ENCODE measurements around the gene MYO1E. TPM values are rescaled to one million over a fixed set of nuclear protein-coding genes. Genes with fewer than 3 reads are reported as not detected.
A peak's percentile ranks its signal among the peaks of the same experiment; 100 is the strongest.

Gene MYO1E
- total RNA-seq, 1 experiment from 2014 or later = 83.6 TPM

- no peaks in the 10 kb centered on the region for H3K4me1 Mint-ChIP-seq
- peak overlapping the region; percentile 5; the same call in 1 of the 2 replicates for H3K27ac Mint-ChIP-seq
- DNase-seq (ENCODE audit: low spot score) (no peak), ATAC-seq (no peak)
- TF ChIP-seq, protein P1, sequence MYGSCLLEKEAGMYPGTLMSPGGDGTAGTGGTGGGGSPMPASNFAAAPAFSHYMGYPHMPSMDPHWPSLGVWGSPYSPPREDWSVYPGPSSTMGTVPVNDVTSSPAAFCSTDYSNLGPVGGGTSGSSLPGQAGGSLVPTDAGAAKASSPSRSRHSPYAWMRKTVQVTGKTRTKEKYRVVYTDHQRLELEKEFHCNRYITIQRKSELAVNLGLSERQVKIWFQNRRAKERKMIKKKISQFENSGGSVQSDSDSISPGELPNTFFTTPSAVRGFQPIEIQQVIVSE (CRISPR knock-in tag; IDR thresholded peaks at IDR 0.05; ENCODE audit: borderline replicate concordance) = no peak
- TF ChIP-seq ZNF532 (CRISPR knock-in tag; IDR thresholded peaks at IDR 0.05; ENCODE audit: borderline replicate concordance) = no peak
- no peak for TF ChIP-seq GABPB1 (CRISPR knock-in tag; IDR thresholded peaks at IDR 0.05)
- TF ChIP-seq, protein P2, sequence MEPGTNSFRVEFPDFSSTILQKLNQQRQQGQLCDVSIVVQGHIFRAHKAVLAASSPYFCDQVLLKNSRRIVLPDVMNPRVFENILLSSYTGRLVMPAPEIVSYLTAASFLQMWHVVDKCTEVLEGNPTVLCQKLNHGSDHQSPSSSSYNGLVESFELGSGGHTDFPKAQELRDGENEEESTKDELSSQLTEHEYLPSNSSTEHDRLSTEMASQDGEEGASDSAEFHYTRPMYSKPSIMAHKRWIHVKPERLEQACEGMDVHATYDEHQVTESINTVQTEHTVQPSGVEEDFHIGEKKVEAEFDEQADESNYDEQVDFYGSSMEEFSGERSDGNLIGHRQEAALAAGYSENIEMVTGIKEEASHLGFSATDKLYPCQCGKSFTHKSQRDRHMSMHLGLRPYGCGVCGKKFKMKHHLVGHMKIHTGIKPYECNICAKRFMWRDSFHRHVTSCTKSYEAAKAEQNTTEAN (CRISPR knock-in tag; IDR thresholded peaks at IDR 0.05) = no peak
- TF ChIP-seq, protein P3, sequence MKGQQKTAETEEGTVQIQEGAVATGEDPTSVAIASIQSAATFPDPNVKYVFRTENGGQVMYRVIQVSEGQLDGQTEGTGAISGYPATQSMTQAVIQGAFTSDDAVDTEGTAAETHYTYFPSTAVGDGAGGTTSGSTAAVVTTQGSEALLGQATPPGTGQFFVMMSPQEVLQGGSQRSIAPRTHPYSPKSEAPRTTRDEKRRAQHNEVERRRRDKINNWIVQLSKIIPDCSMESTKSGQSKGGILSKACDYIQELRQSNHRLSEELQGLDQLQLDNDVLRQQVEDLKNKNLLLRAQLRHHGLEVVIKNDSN (CRISPR knock-in tag; IDR thresholded peaks at IDR 0.05) = no peak
- H3K9me3 Mint-ChIP-seq = no peaks in the 10 kb centered on the region
- no peak overlapping the region for H3K4me3 Mint-ChIP-seq
- CTCF ChIA-PET = no interaction called here
- no peaks in the 10 kb centered on the region for H3K27me3 Mint-ChIP-seq (ENCODE audit: low read depth)
- POLR2A ChIA-PET = no interaction called here
- H3K36me3 Mint-ChIP-seq = peaks cover 35% of the 10 kb centered on the region
Measured at GRCh38 chr15:59218710-59219109, 154.0 kb downstream of the MYO1E start.

DNA sequence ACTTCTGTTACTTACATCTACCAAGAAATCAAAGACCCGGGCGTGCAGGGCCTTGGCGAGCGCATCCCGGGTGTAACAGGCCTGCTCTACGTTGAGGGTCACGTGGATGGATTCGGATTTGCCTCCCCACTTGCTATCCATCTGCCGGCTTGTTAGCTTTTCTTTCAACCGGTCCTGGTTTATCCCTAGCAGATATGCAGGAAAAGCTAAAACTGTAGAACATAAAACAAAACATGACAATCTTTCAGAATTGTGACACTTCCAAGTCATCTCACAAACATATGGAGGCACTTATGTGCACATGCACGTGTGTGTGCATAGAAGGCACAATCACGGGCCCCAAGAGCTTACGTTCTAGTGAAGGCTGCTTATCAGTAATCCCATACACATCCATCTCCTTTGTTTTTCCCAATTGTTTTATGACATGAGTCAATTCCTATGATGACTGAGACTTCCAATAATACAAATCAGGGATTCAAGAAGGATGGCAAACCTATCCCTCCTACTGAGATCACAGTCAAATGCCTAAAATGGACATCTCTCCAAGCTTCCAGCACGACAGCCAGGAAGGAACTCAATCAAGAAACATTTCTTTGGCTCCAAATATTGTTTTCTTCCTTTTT lies 154.7 kb downstream of the MYO1E start:
- POLR2A ChIA-PET = no interaction called here
- no peak overlapping the region for H3K4me3 Mint-ChIP-seq
- ATAC-seq (no peak), DNase-seq (ENCODE audit: low spot score) (no peak)
- H3K36me3 Mint-ChIP-seq = peaks cover 29% of the 10 kb centered on the region
- no peaks in the 10 kb centered on the region for H3K4me1 Mint-ChIP-seq
- H3K9me3 Mint-ChIP-seq = no peaks in the 10 kb centered on the region
- no peaks in the 10 kb centered on the region for H3K27me3 Mint-ChIP-seq (ENCODE audit: low read depth)
- no peak overlapping the region; the same call in 1 of the 2 replicates for H3K27ac Mint-ChIP-seq
- CTCF ChIA-PET = no interaction called here
- TF ChIP-seq, protein P4, sequence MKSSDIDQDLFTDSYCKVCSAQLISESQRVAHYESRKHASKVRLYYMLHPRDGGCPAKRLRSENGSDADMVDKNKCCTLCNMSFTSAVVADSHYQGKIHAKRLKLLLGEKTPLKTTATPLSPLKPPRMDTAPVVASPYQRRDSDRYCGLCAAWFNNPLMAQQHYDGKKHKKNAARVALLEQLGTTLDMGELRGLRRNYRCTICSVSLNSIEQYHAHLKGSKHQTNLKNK (CRISPR knock-in tag; IDR thresholded peaks at IDR 0.05) = no peak
- TF ChIP-seq CREB1 (CRISPR knock-in tag; IDR thresholded peaks at IDR 0.05) (no peak), ESRRA (CRISPR knock-in tag; IDR thresholded peaks at IDR 0.05; ENCODE audit: borderline replicate concordance) (no peak), CBFB (CRISPR knock-in tag; IDR thresholded peaks at IDR 0.05; ENCODE audit: low read depth) (no peak), JAZF1 (CRISPR knock-in tag; IDR thresholded peaks at IDR 0.05) (no peak), SMAD4 (CRISPR knock-in tag; IDR thresholded peaks at IDR 0.05) (no peak), NR3C1 (CRISPR knock-in tag; conservative IDR thresholded peaks at IDR 0.05; ENCODE audit: low read depth) (no peak), FOXK1 (CRISPR knock-in tag; IDR thresholded peaks at IDR 0.05) (no peak), EMX1 (CRISPR knock-in tag; IDR thresholded peaks at IDR 0.05) (no peak), ZNF219 (CRISPR knock-in tag; IDR thresholded peaks at IDR 0.05; ENCODE audit: borderline replicate concordance) (no peak), MYBL2 (CRISPR knock-in tag; IDR thresholded peaks at IDR 0.05) (no peak), MXD4 (CRISPR knock-in tag; IDR thresholded peaks at IDR 0.05; ENCODE audit: borderline replicate concordance) (no peak)
- TF ChIP-seq, protein P5, sequence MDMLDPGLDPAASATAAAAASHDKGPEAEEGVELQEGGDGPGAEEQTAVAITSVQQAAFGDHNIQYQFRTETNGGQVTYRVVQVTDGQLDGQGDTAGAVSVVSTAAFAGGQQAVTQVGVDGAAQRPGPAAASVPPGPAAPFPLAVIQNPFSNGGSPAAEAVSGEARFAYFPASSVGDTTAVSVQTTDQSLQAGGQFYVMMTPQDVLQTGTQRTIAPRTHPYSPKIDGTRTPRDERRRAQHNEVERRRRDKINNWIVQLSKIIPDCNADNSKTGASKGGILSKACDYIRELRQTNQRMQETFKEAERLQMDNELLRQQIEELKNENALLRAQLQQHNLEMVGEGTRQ (CRISPR knock-in tag; IDR thresholded peaks at IDR 0.05) = no peak
- TF ChIP-seq, protein P6, sequence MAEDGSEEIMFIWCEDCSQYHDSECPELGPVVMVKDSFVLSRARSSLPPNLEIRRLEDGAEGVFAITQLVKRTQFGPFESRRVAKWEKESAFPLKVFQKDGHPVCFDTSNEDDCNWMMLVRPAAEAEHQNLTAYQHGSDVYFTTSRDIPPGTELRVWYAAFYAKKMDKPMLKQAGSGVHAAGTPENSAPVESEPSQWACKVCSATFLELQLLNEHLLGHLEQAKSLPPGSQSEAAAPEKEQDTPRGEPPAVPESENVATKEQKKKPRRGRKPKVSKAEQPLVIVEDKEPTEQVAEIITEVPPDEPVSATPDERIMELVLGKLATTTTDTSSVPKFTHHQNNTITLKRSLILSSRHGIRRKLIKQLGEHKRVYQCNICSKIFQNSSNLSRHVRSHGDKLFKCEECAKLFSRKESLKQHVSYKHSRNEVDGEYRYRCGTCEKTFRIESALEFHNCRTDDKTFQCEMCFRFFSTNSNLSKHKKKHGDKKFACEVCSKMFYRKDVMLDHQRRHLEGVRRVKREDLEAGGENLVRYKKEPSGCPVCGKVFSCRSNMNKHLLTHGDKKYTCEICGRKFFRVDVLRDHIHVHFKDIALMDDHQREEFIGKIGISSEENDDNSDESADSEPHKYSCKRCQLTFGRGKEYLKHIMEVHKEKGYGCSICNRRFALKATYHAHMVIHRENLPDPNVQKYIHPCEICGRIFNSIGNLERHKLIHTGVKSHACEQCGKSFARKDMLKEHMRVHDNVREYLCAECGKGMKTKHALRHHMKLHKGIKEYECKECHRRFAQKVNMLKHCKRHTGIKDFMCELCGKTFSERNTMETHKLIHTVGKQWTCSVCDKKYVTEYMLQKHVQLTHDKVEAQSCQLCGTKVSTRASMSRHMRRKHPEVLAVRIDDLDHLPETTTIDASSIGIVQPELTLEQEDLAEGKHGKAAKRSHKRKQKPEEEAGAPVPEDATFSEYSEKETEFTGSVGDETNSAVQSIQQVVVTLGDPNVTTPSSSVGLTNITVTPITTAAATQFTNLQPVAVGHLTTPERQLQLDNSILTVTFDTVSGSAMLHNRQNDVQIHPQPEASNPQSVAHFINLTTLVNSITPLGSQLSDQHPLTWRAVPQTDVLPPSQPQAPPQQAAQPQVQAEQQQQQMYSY (CRISPR knock-in tag; IDR thresholded peaks at IDR 0.05) = no peak
- TF ChIP-seq, protein P7, sequence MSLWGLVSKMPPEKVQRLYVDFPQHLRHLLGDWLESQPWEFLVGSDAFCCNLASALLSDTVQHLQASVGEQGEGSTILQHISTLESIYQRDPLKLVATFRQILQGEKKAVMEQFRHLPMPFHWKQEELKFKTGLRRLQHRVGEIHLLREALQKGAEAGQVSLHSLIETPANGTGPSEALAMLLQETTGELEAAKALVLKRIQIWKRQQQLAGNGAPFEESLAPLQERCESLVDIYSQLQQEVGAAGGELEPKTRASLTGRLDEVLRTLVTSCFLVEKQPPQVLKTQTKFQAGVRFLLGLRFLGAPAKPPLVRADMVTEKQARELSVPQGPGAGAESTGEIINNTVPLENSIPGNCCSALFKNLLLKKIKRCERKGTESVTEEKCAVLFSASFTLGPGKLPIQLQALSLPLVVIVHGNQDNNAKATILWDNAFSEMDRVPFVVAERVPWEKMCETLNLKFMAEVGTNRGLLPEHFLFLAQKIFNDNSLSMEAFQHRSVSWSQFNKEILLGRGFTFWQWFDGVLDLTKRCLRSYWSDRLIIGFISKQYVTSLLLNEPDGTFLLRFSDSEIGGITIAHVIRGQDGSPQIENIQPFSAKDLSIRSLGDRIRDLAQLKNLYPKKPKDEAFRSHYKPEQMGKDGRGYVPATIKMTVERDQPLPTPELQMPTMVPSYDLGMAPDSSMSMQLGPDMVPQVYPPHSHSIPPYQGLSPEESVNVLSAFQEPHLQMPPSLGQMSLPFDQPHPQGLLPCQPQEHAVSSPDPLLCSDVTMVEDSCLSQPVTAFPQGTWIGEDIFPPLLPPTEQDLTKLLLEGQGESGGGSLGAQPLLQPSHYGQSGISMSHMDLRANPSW (CRISPR knock-in tag; conservative IDR thresholded peaks at IDR 0.05; ENCODE audit: low read depth) = no peak
